Mesendoderm (in vitro differentiated cells): ENCODE data around the gene SLC5A5. TPM values are rescaled to one million over a fixed set of nuclear protein-coding genes. Genes with fewer than 3 reads are reported as not detected.
A peak's percentile ranks its signal among the peaks of the same experiment; 100 is the strongest.

Experiments
- DNase-seq: peaks from one replicate; pipeline ENCODE4 v3.0.0; 2013
- H2AK5ac ChIP-seq: 2 replicates; pipeline ENCODE4 v1.6.1; 2013; ENCODE audit warnings: low read length, inconsistent platforms
- H2BK120ac ChIP-seq: 2 replicates; pipeline ENCODE4 v1.6.1; 2013; ENCODE audit warnings: low read depth, mild to moderate bottlenecking, low read length, moderate library complexity, mixed read lengths
- H2BK15ac ChIP-seq: replicated peaks from 2 replicates; pipeline ENCODE4 v1.6.1; 2013; ENCODE audit warnings: low read depth, mild to moderate bottlenecking, moderate library complexity
- H2BK5ac ChIP-seq: 2 replicates; pipeline ENCODE4 v1.6.1; 2013; ENCODE audit warnings: low read length, inconsistent platforms
- H3K18ac ChIP-seq: 2 replicates; pipeline ENCODE4 v1.6.1; 2013; ENCODE audit warnings: mild to moderate bottlenecking, low read length, mixed read lengths
- H3K23ac ChIP-seq: one replicate; pipeline ENCODE4 v1.6.1; 2013; ENCODE audit warnings: low read length
- H3K27ac ChIP-seq: 2 replicates; pipeline ENCODE4 v1.5.1; 2013; ENCODE audit warnings: low read depth, mild to moderate bottlenecking, inconsistent platforms, low read length, moderate library complexity
- H3K27me3 ChIP-seq: 2 replicates; pipeline ENCODE4 v1.6.1; 2013; ENCODE audit warnings: low read length, control low read depth, mild to moderate bottlenecking, inconsistent platforms; ENCODE audit not compliant: insufficient read depth, poor library complexity
- H3K36me3 ChIP-seq: 2 replicates; pipeline ENCODE4 v1.6.1; 2013; ENCODE audit warnings: low read length, inconsistent platforms; ENCODE audit not compliant: control insufficient read depth, insufficient read depth
- H3K4ac ChIP-seq: one replicate; pipeline ENCODE4 v1.6.1; 2013; ENCODE audit warnings: low read depth, mild to moderate bottlenecking, low read length, moderate library complexity
- H3K4me1 ChIP-seq: 2 replicates; pipeline ENCODE4 v1.6.1; 2013; ENCODE audit warnings: low read depth, low read length, inconsistent platforms; ENCODE audit not compliant: control insufficient read depth
- H3K4me2 ChIP-seq: 2 replicates; pipeline ENCODE4 v1.6.1; 2013; ENCODE audit warnings: low read length
- H3K4me3 ChIP-seq: 2 replicates; pipeline ENCODE4 v1.5.1; 2013; ENCODE audit warnings: mild to moderate bottlenecking, low read length
- H3K56ac ChIP-seq: one replicate; pipeline ENCODE4 v1.6.1; 2013; ENCODE audit warnings: low read length
- H3K79me1 ChIP-seq: 2 replicates; pipeline ENCODE4 v1.6.1; 2013; ENCODE audit warnings: low read length, inconsistent platforms
- H3K79me2 ChIP-seq: 2 replicates; pipeline ENCODE4 v1.6.1; 2013; ENCODE audit warnings: mild to moderate bottlenecking, low read length; ENCODE audit not compliant: control insufficient read depth, insufficient read depth
- H3K9ac ChIP-seq: 2 replicates; pipeline ENCODE4 v1.6.1; 2013; ENCODE audit warnings: low read length, inconsistent platforms
- H4K5ac ChIP-seq: one replicate; pipeline ENCODE4 v1.6.1; 2013; ENCODE audit warnings: low read length
- H4K8ac ChIP-seq: one replicate; pipeline ENCODE4 v1.6.1; 2013; ENCODE audit warnings: low read depth, mild to moderate bottlenecking, control low read depth, low read length, moderate library complexity
- WGBS: extraction: QIAGEN DNeasy Blood & Tissue Kit; methylation state at CpG from one replicate; pipeline ENCODE4 v1.1.7; 2013; ENCODE audit warnings: low lambda C conversion rate, missing lambda C conversion rate; ENCODE audit not compliant: insufficient coverage; ENCODE audit errors: extremely low coverage; 5-methylcytosine and 5-hydroxymethylcytosine counted together
- small RNA-seq: library from polyadenylated mRNA; stranded (forward); fragments of <200 nt; extraction: miRNeasy Mini kit (QIAGEN cat#:217004); gene quantifications from one replicate; pipeline ENCODE3, GENCODE V24; 2013; ENCODE audit not compliant: insufficient read depth

The SLC5A5 gene

DNA sequence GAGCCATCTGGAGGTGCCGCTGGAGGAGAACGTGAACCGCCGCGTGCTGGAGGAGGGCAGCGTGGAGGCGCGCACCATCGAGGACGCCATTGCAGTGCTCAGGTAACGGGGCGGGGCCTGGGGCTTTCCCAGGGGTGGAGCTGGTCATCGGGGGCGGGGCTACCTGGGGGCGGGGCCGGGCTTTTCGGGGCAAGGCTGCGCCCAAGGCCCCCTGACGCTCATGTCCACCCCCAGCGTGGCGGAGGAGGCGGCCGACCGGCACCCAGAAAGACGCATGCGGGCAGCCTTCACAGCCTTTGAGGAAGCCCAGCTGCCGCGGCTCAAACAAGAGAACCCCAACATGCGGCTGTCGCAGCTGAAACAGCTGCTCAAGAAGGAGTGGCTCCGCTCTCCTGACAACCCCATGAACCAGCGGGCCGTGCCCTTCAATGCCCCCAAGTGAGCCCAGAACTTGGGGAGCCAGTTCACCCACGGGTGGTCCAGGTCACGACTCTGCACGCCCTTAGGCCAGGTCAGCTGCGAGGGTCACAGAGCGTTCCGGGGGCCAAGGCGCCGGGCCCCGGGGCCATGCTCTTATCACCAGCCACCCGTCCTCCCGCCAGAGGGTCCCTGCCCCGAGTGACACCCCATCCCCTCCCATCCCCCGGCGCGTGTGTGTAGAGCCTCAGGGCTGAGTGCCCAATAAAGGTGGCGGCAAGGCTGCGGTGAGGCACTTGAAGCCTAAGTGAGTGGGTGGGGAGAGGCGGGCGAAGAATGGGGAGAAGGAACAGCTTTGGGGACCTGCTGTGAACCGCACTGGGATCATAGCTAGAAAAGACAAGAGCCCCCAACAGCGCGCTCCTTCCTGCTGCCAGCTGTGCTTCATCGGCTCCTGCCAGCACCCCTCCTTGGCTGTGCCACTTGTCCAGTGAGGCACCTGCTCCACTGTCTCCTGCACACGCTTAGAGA is 71.8 kb downstream of the SLC5A5 start:
- peak; percentile 59 for DNase-seq
- H3K23ac ChIP-seq: no peak overlapping the region

DNA sequence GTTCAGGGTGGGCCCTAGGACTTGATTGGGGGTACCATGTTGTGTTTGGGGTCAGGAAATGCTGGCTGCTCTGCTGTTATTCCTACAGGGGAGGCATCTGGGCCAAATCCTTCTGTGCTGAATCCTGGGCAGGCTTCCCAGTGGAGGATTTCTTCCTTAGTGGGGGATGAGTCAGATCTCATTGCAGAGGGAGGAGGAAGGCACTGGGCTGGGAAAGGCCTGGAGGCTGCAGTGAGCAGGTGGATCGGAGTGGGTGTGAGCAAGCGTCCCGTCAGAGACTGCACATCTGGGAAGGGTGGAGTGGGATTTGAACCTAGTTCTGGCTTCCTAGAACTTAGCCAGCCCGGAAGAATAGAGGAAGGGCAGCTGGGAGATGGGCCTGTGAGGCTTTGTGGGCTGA is 72.6 kb downstream of the SLC5A5 start:
- Histone ChIP-seq H3K9ac (no peak overlapping the region), H2AK5ac (no peak overlapping the region), H2BK120ac (no peak overlapping the region), H2BK15ac (no peak overlapping the region), H3K4me2 (no peak overlapping the region), H3K79me1 (no peaks in the 10 kb centered on the region), H3K18ac (no peak overlapping the region), H3K36me3 (peaks cover 2% of the 10 kb centered on the region), H3K23ac (no peak overlapping the region), H4K5ac (no peak overlapping the region), H3K27ac (no peak overlapping the region), H3K56ac (no peak overlapping the region), H3K27me3 (peaks cover 5% of the 10 kb centered on the region), H3K4me1 (no peaks in the 10 kb centered on the region), H3K4me3 (no peak overlapping the region), H2BK5ac (no peak overlapping the region), H4K8ac (no peak overlapping the region), H3K79me2 (no peaks in the 10 kb centered on the region), H3K4ac (no peak overlapping the region)
- no CpG with 5 or more reads among the region's 4 CpGs for WGBS
- no peak for DNase-seq

More for the DNA sequence above, 71.8 kb downstream of the SLC5A5 start:
- Histone ChIP-seq H3K56ac (no peak overlapping the region), H4K5ac (no peak overlapping the region), H3K4me2 (no peak overlapping the region), H3K36me3 (peaks cover 2% of the 10 kb centered on the region), H3K4ac (no peak overlapping the region), H3K4me3 (no peak overlapping the region), H3K9ac (no peak overlapping the region), H3K18ac (no peak overlapping the region), H3K27ac (no peak overlapping the region), H2BK15ac (no peak overlapping the region), H2BK5ac (no peak overlapping the region), H3K27me3 (no peaks in the 10 kb centered on the region), H2AK5ac (no peak overlapping the region), H3K79me2 (no peaks in the 10 kb centered on the region), H4K8ac (no peak overlapping the region), H3K4me1 (no peaks in the 10 kb centered on the region), H2BK120ac (no peak overlapping the region), H3K79me1 (no peaks in the 10 kb centered on the region)
- WGBS: no CpG with 5 or more reads among the region's 57 CpGs

Small RNAs within 50 kb of the gene (small RNA-seq; reads per million reads assigned to genes)
- gene SNORA68: not detected
